Measurements from ENCODE around the gene TCF25.

DNA sequence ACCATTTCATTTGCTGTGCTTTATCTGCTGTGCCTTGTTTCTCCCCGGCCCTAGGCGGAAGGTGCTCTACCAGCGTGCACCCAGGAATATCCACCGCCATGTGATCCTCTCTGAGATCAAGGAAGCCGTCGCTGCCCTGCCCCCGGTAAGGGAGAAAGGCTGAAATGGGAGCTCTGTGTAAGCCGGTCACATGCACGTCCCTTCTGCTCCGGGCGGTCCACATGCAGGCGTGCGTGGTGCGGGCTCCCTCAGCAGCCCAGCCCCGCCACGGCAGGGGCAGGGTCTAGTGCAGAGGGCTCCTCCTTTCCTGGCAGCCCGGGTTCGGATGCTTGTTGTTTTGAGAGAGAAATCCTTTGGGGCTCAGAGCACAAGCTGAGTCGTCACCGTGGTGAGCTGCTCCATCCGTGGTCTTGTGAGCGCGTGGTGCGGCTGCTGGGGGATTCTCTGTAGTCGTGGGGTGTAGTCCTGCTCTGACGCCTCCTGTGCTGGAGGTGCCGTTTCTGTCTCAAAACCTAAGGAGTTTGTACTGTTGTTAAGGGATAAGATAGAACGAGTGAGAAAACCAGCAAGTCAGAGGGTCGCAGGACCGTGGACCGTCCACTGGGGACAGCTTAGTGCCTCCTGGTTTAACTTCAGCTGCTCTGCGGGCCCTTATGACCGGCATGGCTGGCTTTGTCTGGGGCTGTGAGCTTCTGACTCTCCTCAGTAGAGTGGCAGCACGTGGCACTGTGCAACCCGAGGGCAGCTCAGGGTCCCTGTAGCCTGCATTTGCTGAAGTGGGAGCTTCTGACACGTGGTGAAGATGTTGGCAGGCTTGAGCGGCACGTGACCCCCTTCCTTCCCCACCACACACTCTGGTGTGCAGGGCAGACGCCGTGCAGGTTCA is 33.0 kb downstream of the TCF25 start:
- TF ChIP-seq POLR2A (IDR thresholded peaks at IDR 0.05): no peak
- no peak for TF ChIP-seq CTCF (IDR thresholded peaks at IDR 0.05)
